B cell (primary cell): ENCODE results near the gene NPIPB12.
"Not testable (repeated sequence)": the region's sequence is repeated elsewhere in the genome, so short reads cannot be mapped to it uniquely, and the experiment has no call there.

Source experiments
- CTCF ChIP-seq: fragments of 200-600 bp; IDR thresholded peaks from one replicate; pipeline ENCODE4 v1.8.0; 2022; ENCODE audit warnings: antibody characterized with exemption, mild to moderate bottlenecking
- EZH2 ChIP-seq: IDR thresholded peaks from 2 replicates; pipeline ENCODE4 v1.6.1; 2012; ENCODE audit warnings: borderline replicate concordance, low read depth, mild to moderate bottlenecking, moderate library complexity, low read length; ENCODE audit not compliant: insufficient read depth, poor library complexity, severe bottlenecking

- not testable (repeated sequence) for TF ChIP-seq CTCF, EZH2
These were observed 40.0 kb downstream of the NPIPB12 start for GRCh38 chr16:29465985-29466824.
